Progenitor cell of endocrine pancreas (in vitro differentiated cells): ENCODE data around the gene GPR157. TPM values are rescaled to one million over a fixed set of nuclear protein-coding genes. Genes with fewer than 3 reads are reported as not detected.
A peak's percentile ranks its signal among the peaks of the same experiment; 100 is the strongest.

Experiments used
- DNase-seq: peaks from one replicate; pipeline ENCODE4 v3.0.0; 2021; ENCODE audit warnings: low spot score; ENCODE audit not compliant: unreplicated experiment
- H3K27ac Mint-ChIP-seq: 2 replicates; pipeline ENCODE4 v1.8.0; 2021; ENCODE audit warnings: mild to moderate bottlenecking, moderate library complexity, mixed read lengths
- H3K27me3 Mint-ChIP-seq: 2 replicates; pipeline ENCODE4 v1.8.0; 2021; ENCODE audit warnings: mixed read lengths
- H3K36me3 Mint-ChIP-seq: 2 replicates; pipeline ENCODE4 v1.8.0; 2022; ENCODE audit warnings: mixed read lengths; ENCODE audit not compliant: insufficient read depth
- H3K4me1 Mint-ChIP-seq: 2 replicates; pipeline ENCODE4 v1.8.0; 2021; ENCODE audit warnings: low read depth, mixed read lengths
- H3K4me3 Mint-ChIP-seq: 2 replicates; pipeline ENCODE4 v1.8.0; 2021; ENCODE audit warnings: low read depth, mild to moderate bottlenecking, moderate library complexity, mixed read lengths
- H3K9me3 Mint-ChIP-seq: 2 replicates; pipeline ENCODE4 v1.8.0; 2021; ENCODE audit warnings: low read depth, mixed read lengths
- total RNA-seq: library from RNA; stranded (reverse); gene quantifications from 2 replicates; pipeline ENCODE4 v1.2.1, GENCODE V29; 2021
- TF ChIP-seq, protein P1 (sequence below): fragments of 200-600 bp; sonication (generic); IDR thresholded peaks from one replicate; pipeline ENCODE4 v1.5.0; 2021; ENCODE audit warnings: antibody characterized with exemption, mild to moderate bottlenecking; ENCODE audit not compliant: unreplicated experiment

Gene GPR157
- total RNA-seq, 1 donor from 2014 or later, result 1.1 TPM

DNA sequence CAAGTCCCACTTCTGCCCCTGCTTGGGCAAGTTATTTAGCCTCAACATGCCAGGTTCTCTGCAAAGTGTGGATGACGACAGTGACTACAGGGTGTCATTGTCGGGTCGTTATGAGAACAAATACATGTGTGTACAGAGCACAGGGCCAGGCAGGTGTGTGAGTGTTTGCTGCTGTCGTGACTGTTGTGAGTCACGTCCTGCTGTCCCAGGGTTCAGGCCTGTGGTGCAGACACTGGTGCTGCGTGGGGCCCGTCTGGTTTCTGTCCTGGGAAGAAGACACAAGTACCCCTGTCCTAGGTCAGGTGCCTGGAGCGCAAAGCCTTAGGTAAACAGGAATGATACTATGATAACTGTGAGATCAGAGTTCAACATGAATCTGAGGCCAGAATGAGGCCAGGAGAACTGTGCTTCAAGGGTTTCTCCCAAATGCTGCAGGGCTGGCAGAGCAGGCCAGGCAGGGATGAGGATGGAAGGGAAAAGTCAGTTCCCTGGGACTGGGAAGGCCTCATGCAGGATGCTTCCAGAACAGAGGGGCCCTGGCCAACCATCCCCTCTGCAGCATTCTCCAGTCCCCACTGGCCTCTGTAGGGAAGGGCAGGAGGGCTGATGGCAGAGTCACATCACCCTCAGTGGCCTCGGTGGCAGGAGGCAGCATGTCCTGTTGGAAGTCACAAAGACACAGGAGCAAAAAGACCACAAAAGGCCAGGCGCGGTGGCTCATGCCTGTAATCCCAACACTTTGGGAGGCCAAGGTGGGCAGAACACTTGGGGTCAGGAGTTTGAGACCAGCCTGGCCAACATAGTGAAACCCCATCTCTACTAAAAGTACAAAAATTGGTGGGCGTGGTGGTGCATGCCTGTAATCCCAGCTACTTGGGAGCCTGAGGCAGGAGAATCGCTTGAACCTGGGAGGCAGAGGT, 15.7 kb downstream of the GPR157 start:
- TF ChIP-seq, protein P1, sequence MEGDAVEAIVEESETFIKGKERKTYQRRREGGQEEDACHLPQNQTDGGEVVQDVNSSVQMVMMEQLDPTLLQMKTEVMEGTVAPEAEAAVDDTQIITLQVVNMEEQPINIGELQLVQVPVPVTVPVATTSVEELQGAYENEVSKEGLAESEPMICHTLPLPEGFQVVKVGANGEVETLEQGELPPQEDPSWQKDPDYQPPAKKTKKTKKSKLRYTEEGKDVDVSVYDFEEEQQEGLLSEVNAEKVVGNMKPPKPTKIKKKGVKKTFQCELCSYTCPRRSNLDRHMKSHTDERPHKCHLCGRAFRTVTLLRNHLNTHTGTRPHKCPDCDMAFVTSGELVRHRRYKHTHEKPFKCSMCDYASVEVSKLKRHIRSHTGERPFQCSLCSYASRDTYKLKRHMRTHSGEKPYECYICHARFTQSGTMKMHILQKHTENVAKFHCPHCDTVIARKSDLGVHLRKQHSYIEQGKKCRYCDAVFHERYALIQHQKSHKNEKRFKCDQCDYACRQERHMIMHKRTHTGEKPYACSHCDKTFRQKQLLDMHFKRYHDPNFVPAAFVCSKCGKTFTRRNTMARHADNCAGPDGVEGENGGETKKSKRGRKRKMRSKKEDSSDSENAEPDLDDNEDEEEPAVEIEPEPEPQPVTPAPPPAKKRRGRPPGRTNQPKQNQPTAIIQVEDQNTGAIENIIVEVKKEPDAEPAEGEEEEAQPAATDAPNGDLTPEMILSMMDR, result no peak
- Mint-ChIP-seq H3K9me3 (no peaks in the 10 kb centered on the region), H3K27ac (no peak overlapping the region), H3K4me1 (peaks cover 5% of the 10 kb centered on the region), H3K27me3 (peaks cover 3% of the 10 kb centered on the region), H3K4me3 (no peak overlapping the region), H3K36me3 (no peaks in the 10 kb centered on the region)
- DNase-seq, result no peak

DNA sequence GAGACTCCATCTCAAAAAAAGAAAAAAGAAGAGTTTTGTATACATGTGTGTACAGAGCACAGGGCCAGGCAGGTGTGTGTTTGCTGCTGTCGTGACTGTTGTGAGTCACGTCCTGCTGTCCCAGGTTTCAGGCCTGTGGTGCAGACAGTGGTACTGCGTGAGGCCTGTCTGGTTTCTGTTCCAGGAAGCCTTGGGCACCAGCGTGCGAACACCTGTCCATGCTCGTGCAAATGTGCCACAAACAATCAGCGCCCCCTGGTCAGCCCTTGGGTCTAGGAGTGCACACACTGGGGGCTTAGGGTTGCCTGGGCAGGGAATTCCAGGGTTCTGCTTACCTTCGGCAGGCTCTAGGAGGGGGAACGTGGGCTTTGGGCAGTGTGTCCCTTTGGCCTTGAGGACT, 16.9 kb downstream of the GPR157 start:
- no peaks in the 10 kb centered on the region for H3K9me3 Mint-ChIP-seq
- TF ChIP-seq, protein P1, result no peak
- DNase-seq, result no peak
- no peaks in the 10 kb centered on the region for H3K36me3 Mint-ChIP-seq
- H3K27ac Mint-ChIP-seq, result no peak overlapping the region
- no peak overlapping the region for H3K4me3 Mint-ChIP-seq
- peaks cover 3% of the 10 kb centered on the region for H3K27me3 Mint-ChIP-seq
- H3K4me1 Mint-ChIP-seq, result peaks cover 5% of the 10 kb centered on the region

DNA sequence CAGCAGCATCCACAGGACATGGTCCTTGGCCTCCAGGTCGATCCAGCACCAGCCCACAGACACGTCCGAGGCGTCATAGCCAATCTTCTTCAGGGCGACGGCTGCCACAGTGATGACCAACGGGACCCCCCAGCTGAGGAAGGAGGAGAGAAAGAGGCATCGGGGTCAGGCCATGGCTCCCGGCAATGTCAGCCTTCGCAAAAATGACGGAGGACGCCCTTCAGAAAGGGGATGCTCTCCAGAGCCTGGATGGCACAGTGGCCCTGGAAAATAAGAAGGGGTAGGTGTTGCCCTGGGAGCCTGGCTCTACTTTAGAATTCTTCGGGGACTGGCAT, 17.6 kb downstream of the GPR157 start:
- Mint-ChIP-seq H3K9me3 (no peaks in the 10 kb centered on the region), H3K36me3 (no peaks in the 10 kb centered on the region)
- no peak for DNase-seq

DNA sequence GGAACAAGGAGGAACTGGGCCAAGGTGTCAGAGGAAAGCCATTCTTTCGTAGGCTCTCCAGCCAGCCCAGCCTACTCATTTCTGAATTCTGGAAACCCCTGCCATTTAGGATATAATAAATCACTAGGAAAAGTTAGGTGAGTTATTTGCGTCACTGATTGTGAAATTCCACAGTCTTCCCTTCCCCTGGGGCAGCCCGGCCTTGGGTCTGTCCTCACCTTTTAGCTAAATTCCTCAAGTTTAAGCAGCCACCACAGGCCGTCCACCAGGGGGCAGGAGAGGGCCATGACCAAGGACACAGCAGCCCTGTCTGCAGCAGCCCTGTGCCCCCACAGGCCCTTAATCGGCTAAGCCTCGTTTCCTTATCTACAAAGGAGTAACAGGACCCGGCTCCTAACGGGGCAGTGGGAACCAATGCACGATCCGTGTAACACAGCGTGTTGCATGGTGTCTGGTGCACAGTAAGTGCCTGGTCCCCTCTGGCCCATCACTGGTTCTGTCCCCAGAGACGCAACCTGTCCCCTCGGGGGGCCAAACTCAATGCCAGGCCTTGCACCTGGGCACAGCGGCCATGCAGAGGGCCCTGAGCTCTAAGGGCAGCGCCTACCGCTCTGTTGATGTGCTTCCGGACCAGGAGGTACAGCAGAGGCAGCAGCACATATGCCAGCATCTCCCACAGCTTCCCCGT, 18.1 kb downstream of the GPR157 start:
- DNase-seq, result peak; percentile 93
- Mint-ChIP-seq H3K4me1 (peaks cover 5% of the 10 kb centered on the region), H3K27me3 (peaks cover 3% of the 10 kb centered on the region), H3K4me3 (no peak overlapping the region), H3K27ac (no peak overlapping the region), H3K9me3 (no peaks in the 10 kb centered on the region), H3K36me3 (no peaks in the 10 kb centered on the region)
- TF ChIP-seq, protein P1, result peak; percentile 94

More for the DNA sequence above, 17.6 kb downstream of the GPR157 start:
- peaks cover 3% of the 10 kb centered on the region for H3K27me3 Mint-ChIP-seq
- TF ChIP-seq, protein P1, result no peak
- H3K4me1 Mint-ChIP-seq, result peaks cover 5% of the 10 kb centered on the region
- no peak overlapping the region for H3K27ac Mint-ChIP-seq
- H3K4me3 Mint-ChIP-seq, result no peak overlapping the region

DNA sequence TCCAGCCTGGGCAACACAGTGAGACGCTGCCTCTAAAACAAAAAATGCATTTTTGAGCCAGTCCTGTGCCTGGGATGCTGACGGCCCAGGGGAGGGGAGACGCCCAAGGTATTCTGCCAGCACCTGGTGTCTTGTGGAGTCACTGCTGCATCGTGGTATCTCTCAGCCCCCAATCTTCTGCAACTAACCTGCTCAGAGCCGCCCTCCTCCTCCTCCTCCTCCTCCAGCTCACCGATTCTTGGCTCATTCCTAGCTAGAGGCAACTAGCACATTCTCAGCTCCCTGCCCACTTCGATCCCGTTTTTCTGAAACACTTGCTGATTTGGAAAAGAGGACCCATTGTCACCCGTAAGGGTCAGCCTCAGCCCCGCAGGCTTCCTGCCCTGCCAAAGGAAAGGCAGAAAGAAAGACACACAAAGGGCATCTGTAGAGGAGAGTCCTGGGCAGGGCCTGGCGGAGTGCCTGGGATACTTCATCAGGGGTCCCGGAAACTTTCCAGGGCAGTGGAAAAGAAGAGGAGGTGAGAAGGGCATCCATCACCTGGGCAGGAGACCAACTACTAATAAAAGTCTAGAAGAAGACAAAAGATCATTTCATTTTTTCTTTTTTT, 20.7 kb downstream of the GPR157 start:
- Mint-ChIP-seq H3K27ac (no peak overlapping the region), H3K4me3 (no peak overlapping the region), H3K36me3 (no peaks in the 10 kb centered on the region), H3K9me3 (no peaks in the 10 kb centered on the region), H3K4me1 (peaks cover 5% of the 10 kb centered on the region), H3K27me3 (peaks cover 3% of the 10 kb centered on the region)
- no peak for DNase-seq
- TF ChIP-seq, protein P1, result no peak
